ENCODE results near the gene RXFP1. TPM values are rescaled to one million over a fixed set of nuclear protein-coding genes. Genes with fewer than 3 reads are reported as not detected.

RXFP1 gene
- total RNA-seq, 3 donors from 2014 or later (not counting 1 experiment from before 2014, with no cell fraction given): not detected

DNA sequence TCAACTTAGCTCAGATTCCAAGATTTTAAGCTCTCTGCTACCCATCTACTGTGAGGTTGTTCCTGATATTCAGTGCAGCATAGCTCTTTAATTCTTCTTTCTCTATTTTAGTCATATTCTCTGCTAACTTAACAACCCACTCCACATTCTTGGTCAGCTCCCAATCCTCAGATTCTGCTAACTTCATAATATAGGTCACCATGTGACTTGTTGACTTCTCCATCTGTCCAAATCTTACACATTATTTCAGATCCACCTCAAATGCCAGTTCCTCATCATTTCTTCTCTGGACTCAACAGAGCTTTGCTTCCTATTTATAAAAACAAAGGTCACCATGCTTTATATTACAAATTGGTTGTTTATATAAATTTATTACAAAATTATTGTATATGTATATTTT lies 29.3 kb upstream of the RXFP1 start:
- H3K27ac Mint-ChIP-seq: no peak overlapping the region
- intact Hi-C loops (cut with micrococcal nuclease): no loop called here
- H3K36me3 Mint-ChIP-seq: no peaks in the 10 kb centered on the region
- H3K9me3 Mint-ChIP-seq: peaks cover 2 to 7% of the 10 kb centered on the region in 2 donors
- no peak for ATAC-seq
- no peak overlapping the region for H3K27ac ChIP-seq (ENCODE audit: low read length)
- TF ChIP-seq CTCF (IDR thresholded peaks at IDR 0.05): no peak
- no peaks in the 10 kb centered on the region for H3K27me3 ChIP-seq (ENCODE audit: control insufficient read depth, insufficient read depth, low read length)
- peaks cover 0 to 3% of the 10 kb centered on the region in 2 donors for H3K27me3 Mint-ChIP-seq (ENCODE audit: low read depth in 2 of 2)
- H3K36me3 ChIP-seq (ENCODE audit: control insufficient read depth, insufficient read depth, low read length): no peaks in the 10 kb centered on the region
- H3K9me3 ChIP-seq (ENCODE audit: control insufficient read depth, insufficient read depth, low read length): no peaks in the 10 kb centered on the region
- H3K4me1 Mint-ChIP-seq: no peaks in the 10 kb centered on the region
- no peak for DNase-seq
- H3K4me1 ChIP-seq (ENCODE audit: control insufficient read depth, insufficient read depth, low read length): no peaks in the 10 kb centered on the region
- H3K4me3 ChIP-seq (ENCODE audit: low read length): no peak overlapping the region
- no peak overlapping the region for H3K4me3 Mint-ChIP-seq

DNA sequence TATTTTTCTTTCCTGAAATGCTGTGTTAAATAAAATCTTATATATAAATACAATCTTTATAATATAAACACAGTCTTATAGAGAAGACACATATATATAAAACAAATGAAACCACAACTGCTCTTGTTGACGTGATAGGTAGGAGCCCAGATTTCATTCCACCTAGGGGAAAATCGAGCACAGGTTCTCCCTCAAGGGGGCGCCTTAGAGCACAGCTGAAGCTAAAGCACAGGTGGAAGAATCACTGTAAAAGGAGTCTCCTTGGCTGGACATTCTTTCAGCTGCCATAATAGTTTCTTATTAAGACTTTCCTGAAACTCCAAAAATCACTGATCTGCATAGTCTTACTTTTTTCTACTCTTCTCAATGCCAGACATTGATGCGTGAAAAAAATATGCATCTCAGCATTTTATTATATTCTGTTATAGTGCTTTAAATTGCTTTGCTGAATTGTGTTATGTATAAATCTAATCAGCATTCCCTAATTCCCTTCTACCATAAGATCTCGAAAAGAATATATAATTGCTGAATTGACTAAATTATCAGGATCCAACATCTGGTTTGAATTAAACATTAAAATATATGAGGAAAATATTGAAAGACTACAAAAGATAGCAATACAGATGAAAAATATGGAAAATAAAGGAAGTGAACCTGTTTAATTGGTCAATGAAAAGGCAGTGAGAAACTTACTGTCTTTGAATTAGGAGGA lies 25.5 kb upstream of the RXFP1 start:
- TF ChIP-seq CTCF (IDR thresholded peaks at IDR 0.05): no peak
- peak in 1 of 2 donors; percentile 12 for DNase-seq

GRCh38 chr4:158500054-158500453 lies 21.6 kb upstream of the RXFP1 start:
- no peak overlapping the region for H3K27ac Mint-ChIP-seq
- H3K4me3 Mint-ChIP-seq: no peak overlapping the region
- H3K27me3 Mint-ChIP-seq (ENCODE audit: low read depth in 2 of 2): peaks cover 0 to 3% of the 10 kb centered on the region in 2 donors
- H3K9me3 Mint-ChIP-seq: peaks cover 2 to 11% of the 10 kb centered on the region in 2 donors
- H3K36me3 ChIP-seq (ENCODE audit: control insufficient read depth, insufficient read depth, low read length): no peaks in the 10 kb centered on the region
- ATAC-seq (no peak), DNase-seq (no peak)
- intact Hi-C loops (cut with micrococcal nuclease): no loop called here
- no peak overlapping the region for H3K4me3 ChIP-seq (ENCODE audit: low read length)
- H3K36me3 Mint-ChIP-seq: no peaks in the 10 kb centered on the region
- H3K27me3 ChIP-seq (ENCODE audit: control insufficient read depth, insufficient read depth, low read length): no peaks in the 10 kb centered on the region
- no peaks in the 10 kb centered on the region for H3K9me3 ChIP-seq (ENCODE audit: control insufficient read depth, insufficient read depth, low read length)
- no peak for TF ChIP-seq CTCF (IDR thresholded peaks at IDR 0.05)
- H3K4me1 ChIP-seq (ENCODE audit: control insufficient read depth, insufficient read depth, low read length): no peaks in the 10 kb centered on the region
- no peak overlapping the region for H3K27ac ChIP-seq (ENCODE audit: low read length)
- H3K4me1 Mint-ChIP-seq: no peaks in the 10 kb centered on the region
- WGBS (ENCODE audit: insufficient coverage): 88% methylated on average over 3 of the region's 4 CpGs

More for the DNA sequence above, 25.5 kb upstream of the RXFP1 start:
- Histone ChIP-seq H3K36me3 (ENCODE audit: control insufficient read depth, insufficient read depth, low read length) (no peaks in the 10 kb centered on the region), H3K9me3 (ENCODE audit: control insufficient read depth, insufficient read depth, low read length) (no peaks in the 10 kb centered on the region), H3K4me1 (ENCODE audit: control insufficient read depth, insufficient read depth, low read length) (no peaks in the 10 kb centered on the region), H3K4me3 (ENCODE audit: low read length) (no peak overlapping the region), H3K27me3 (ENCODE audit: control insufficient read depth, insufficient read depth, low read length) (no peaks in the 10 kb centered on the region), H3K27ac (ENCODE audit: low read length) (no peak overlapping the region)
- intact Hi-C loops (cut with micrococcal nuclease): no loop called here
- Mint-ChIP-seq H3K27ac (no peak overlapping the region), H3K4me1 (no peaks in the 10 kb centered on the region), H3K4me3 (no peak overlapping the region), H3K9me3 (no peaks in the 10 kb centered on the region), H3K27me3 (ENCODE audit: low read depth in 2 of 2) (peaks cover 0 to 3% of the 10 kb centered on the region in 2 donors), H3K36me3 (no peaks in the 10 kb centered on the region)
- ATAC-seq: no peak
- 33% methylated on average over 3 of the region's 5 CpGs for WGBS (ENCODE audit: insufficient coverage)

GRCh38 chr4:158513256-158513655 lies 8.4 kb upstream of the RXFP1 start:
- DNase-seq: no peak
- Histone ChIP-seq H3K27me3 (ENCODE audit: control insufficient read depth, insufficient read depth, low read length) (no peaks in the 10 kb centered on the region), H3K9me3 (ENCODE audit: control insufficient read depth, insufficient read depth, low read length) (no peaks in the 10 kb centered on the region), H3K4me1 (ENCODE audit: control insufficient read depth, insufficient read depth, low read length) (no peaks in the 10 kb centered on the region), H3K27ac (ENCODE audit: low read length) (no peak overlapping the region), H3K36me3 (ENCODE audit: control insufficient read depth, insufficient read depth, low read length) (no peaks in the 10 kb centered on the region), H3K4me3 (ENCODE audit: low read length) (no peak overlapping the region)
- Mint-ChIP-seq H3K27ac (no peak overlapping the region), H3K4me1 (no peaks in the 10 kb centered on the region), H3K27me3 (ENCODE audit: low read depth in 2 of 2) (no peaks in the 10 kb centered on the region), H3K36me3 (no peaks in the 10 kb centered on the region), H3K9me3 (no peaks in the 10 kb centered on the region), H3K4me3 (no peak overlapping the region)
- no peak for ATAC-seq
- TF ChIP-seq CTCF (IDR thresholded peaks at IDR 0.05): no peak
- WGBS (ENCODE audit: insufficient coverage): no CpG with 5 or more reads among the region's 2 CpGs
- intact Hi-C loops (cut with micrococcal nuclease): no loop called here
